ENCODE results near the gene GET4. TPM values are rescaled to one million over a fixed set of nuclear protein-coding genes. Genes with fewer than 3 reads are reported as not detected.

Gene GET4
- total and polyA plus RNA-seq, 2 of the 13 experiments (the other 11 are each of a cell fraction or from before 2014, with no cell fraction given): 28.2 to 35.2 TPM

DNA sequence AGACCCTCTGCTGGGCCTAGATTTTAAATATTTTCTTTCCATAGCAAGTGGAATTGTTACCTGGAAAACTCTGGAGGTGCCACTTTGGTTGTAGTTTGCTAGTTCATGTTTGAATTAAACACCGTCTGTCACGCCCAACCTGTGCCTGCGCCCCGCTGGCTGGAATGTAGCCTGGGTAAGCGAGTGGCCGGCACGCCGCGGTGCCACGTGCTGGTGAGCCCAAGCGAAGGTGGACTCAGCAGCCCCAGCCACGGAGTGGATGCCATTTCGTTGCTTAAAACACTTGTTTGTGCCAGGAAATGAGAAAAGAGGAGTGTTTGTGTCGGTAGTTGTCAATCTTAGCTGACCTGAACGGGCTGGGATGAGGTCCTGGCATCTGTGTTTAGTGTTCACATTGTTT is 2.7 kb downstream of the GET4 start (continued):
- TF ChIP-seq, protein P1, sequence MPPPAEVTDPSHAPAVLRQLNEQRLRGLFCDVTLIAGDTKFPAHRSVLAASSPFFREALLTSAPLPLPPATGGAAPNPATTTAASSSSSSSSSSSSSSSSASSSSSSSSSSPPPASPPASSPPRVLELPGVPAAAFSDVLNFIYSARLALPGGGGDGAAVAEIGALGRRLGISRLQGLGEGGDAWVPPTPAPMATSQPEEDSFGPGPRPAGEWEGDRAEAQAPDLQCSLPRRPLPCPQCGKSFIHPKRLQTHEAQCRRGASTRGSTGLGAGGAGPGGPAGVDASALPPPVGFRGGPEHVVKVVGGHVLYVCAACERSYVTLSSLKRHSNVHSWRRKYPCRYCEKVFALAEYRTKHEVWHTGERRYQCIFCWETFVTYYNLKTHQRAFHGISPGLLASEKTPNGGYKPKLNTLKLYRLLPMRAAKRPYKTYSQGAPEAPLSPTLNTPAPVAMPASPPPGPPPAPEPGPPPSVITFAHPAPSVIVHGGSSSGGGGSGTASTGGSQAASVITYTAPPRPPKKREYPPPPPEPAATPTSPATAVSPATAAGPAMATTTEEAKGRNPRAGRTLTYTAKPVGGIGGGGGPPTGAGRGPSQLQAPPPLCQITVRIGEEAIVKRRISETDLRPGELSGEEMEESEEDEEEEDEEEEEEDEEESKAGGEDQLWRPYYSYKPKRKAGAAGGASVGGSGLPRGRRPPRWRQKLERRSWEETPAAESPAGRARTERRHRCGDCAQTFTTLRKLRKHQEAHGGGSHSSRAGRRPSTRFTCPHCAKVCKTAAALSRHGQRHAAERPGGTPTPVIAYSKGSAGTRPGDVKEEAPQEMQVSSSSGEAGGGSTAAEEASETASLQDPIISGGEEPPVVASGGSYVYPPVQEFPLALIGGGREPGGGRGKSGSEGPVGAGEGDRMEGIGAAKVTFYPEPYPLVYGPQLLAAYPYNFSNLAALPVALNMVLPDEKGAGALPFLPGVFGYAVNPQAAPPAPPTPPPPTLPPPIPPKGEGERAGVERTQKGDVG (CRISPR knock-in tag; IDR thresholded peaks at IDR 0.05; ENCODE audit: borderline replicate concordance): no peak
- TF ChIP-seq ZNF343 (CRISPR knock-in tag; IDR thresholded peaks at IDR 0.05): no peak
- no peak for TF ChIP-seq KDM1A (CRISPR knock-in tag; IDR thresholded peaks at IDR 0.05)
- no peak for TF ChIP-seq XRCC5 (optimal IDR thresholded peaks at IDR 0.05; ENCODE audit: low read length)
- TF ChIP-seq, protein P2, sequence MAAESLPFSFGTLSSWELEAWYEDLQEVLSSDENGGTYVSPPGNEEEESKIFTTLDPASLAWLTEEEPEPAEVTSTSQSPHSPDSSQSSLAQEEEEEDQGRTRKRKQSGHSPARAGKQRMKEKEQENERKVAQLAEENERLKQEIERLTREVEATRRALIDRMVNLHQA (CRISPR knock-in tag; IDR thresholded peaks at IDR 0.05): no peak
- TF ChIP-seq, protein P3, sequence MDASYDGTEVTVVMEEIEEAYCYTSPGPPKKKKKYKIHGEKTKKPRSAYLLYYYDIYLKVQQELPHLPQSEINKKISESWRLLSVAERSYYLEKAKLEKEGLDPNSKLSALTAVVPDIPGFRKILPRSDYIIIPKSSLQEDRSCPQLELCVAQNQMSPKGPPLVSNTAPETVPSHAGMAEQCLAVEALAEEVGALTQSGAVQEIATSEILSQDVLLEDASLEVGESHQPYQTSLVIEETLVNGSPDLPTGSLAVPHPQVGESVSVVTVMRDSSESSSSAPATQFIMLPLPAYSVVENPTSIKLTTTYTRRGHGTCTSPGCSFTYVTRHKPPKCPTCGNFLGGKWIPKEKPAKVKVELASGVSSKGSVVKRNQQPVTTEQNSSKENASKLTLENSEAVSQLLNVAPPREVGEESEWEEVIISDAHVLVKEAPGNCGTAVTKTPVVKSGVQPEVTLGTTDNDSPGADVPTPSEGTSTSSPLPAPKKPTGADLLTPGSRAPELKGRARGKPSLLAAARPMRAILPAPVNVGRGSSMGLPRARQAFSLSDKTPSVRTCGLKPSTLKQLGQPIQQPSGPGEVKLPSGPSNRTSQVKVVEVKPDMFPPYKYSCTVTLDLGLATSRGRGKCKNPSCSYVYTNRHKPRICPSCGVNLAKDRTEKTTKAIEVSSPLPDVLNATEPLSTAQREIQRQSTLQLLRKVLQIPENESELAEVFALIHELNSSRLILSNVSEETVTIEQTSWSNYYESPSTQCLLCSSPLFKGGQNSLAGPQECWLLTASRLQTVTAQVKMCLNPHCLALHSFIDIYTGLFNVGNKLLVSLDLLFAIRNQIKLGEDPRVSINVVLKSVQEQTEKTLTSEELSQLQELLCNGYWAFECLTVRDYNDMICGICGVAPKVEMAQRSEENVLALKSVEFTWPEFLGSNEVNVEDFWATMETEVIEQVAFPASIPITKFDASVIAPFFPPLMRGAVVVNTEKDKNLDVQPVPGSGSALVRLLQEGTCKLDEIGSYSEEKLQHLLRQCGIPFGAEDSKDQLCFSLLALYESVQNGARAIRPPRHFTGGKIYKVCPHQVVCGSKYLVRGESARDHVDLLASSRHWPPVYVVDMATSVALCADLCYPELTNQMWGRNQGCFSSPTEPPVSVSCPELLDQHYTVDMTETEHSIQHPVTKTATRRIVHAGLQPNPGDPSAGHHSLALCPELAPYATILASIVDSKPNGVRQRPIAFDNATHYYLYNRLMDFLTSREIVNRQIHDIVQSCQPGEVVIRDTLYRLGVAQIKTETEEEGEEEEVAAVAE (CRISPR knock-in tag; IDR thresholded peaks at IDR 0.05; ENCODE audit: borderline replicate concordance): no peak
- TF ChIP-seq, protein P4, sequence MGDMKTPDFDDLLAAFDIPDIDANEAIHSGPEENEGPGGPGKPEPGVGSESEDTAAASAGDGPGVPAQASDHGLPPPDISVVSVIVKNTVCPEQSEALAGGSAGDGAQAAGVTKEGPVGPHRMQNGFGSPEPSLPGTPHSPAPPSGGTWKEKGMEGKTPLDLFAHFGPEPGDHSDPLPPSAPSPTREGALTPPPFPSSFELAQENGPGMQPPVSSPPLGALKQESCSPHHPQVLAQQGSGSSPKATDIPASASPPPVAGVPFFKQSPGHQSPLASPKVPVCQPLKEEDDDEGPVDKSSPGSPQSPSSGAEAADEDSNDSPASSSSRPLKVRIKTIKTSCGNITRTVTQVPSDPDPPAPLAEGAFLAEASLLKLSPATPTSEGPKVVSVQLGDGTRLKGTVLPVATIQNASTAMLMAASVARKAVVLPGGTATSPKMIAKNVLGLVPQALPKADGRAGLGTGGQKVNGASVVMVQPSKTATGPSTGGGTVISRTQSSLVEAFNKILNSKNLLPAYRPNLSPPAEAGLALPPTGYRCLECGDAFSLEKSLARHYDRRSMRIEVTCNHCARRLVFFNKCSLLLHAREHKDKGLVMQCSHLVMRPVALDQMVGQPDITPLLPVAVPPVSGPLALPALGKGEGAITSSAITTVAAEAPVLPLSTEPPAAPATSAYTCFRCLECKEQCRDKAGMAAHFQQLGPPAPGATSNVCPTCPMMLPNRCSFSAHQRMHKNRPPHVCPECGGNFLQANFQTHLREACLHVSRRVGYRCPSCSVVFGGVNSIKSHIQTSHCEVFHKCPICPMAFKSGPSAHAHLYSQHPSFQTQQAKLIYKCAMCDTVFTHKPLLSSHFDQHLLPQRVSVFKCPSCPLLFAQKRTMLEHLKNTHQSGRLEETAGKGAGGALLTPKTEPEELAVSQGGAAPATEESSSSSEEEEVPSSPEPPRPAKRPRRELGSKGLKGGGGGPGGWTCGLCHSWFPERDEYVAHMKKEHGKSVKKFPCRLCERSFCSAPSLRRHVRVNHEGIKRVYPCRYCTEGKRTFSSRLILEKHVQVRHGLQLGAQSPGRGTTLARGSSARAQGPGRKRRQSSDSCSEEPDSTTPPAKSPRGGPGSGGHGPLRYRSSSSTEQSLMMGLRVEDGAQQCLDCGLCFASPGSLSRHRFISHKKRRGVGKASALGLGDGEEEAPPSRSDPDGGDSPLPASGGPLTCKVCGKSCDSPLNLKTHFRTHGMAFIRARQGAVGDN (CRISPR knock-in tag; IDR thresholded peaks at IDR 0.05): 0 out of 2 replicates have a peak, but pooled peaks have one; percentile 22
- no peak for TF ChIP-seq RBM39 (IDR thresholded peaks at IDR 0.05; ENCODE audit: low read depth, low read length, poor library complexity, severe bottlenecking)
- TF ChIP-seq ZNF451 (CRISPR knock-in tag; IDR thresholded peaks at IDR 0.05): no peak
- TF ChIP-seq, protein P5, sequence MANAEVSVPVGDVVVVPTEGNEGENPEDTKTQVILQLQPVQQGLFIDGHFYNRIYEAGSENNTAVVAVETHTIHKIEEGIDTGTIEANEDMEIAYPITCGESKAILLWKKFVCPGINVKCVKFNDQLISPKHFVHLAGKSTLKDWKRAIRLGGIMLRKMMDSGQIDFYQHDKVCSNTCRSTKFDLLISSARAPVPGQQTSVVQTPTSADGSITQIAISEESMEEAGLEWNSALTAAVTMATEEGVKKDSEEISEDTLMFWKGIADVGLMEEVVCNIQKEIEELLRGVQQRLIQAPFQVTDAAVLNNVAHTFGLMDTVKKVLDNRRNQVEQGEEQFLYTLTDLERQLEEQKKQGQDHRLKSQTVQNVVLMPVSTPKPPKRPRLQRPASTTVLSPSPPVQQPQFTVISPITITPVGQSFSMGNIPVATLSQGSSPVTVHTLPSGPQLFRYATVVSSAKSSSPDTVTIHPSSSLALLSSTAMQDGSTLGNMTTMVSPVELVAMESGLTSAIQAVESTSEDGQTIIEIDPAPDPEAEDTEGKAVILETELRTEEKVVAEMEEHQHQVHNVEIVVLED (CRISPR knock-in tag; IDR thresholded peaks at IDR 0.05; ENCODE audit: borderline replicate concordance): no peak
- TF ChIP-seq AGO2 (optimal IDR thresholded peaks at IDR 0.05; ENCODE audit: low read depth, low read length): peak; percentile 71
- TF ChIP-seq ZBTB38 (CRISPR knock-in tag; IDR thresholded peaks at IDR 0.05): peak; percentile 82
- no peak for TF ChIP-seq FOXA1 (IDR thresholded peaks at IDR 0.05)
- TF ChIP-seq FOXA1 (CRISPR knock-in tag; IDR thresholded peaks at IDR 0.05): no peak

Measured in HepG2 (cell line).